RWPE1 (cell line): ENCODE measurements around the gene HS6ST2.

Experiments used
- CTCF ChIA-PET: fragments of 350-600 bp; sonication (Branson Sonifier 250); formaldehyde crosslinking; extraction: SDS; loops from one replicate; lab custom pipeline; 2021; lab: Yijun Ruan, JAX
- POLR2A ChIA-PET: fragments of 400-600 bp; formaldehyde crosslinking; extraction: SDS; loops from one replicate; lab custom pipeline; 2020; ENCODE audit warnings: antibody characterized with exemption; ENCODE audit not compliant: low non-redundant PET; lab: Yijun Ruan, JAX
- DNase-seq: peaks from one replicate; pipeline ENCODE4 v3.0.0; 2012; ENCODE audit warnings: low spot score
- H3K27ac ChIP-seq: fragments of 450-650 bp; 2 replicates; pipeline ENCODE4 v1.5.1; 2017
- CTCF ChIP-seq: fragments of 450-650 bp; conservative IDR thresholded peaks from 2 replicates; pipeline ENCODE4 v1.5.1; 2017; ENCODE audit warnings: low read depth, mild to moderate bottlenecking

HS6ST2 gene

GRCh38 chrX:132716006-132716405, 242.4 kb downstream of the HS6ST2 start:
- H3K27ac ChIP-seq: no peak overlapping the region
- DNase-seq: no peak
- ChIA-PET POLR2A (no interaction called here), CTCF (no interaction called here)
- TF ChIP-seq CTCF: no peak

GRCh38 chrX:132714913-132715312, 243.5 kb downstream of the HS6ST2 start:
- ChIA-PET CTCF (interaction anchor here (1.2 kb wide), 1 partner anchor 79 kb away, joined by 4 read pairs; no protein-coding TSS in a partner anchor), POLR2A (no interaction called here)
- TF ChIP-seq CTCF: no peak
- no peak overlapping the region for H3K27ac ChIP-seq
- no peak for DNase-seq

GRCh38 chrX:132712350-132712749, 246.1 kb downstream of the HS6ST2 start:
- CTCF ChIA-PET: no interaction called here
- TF ChIP-seq CTCF: no peak
- no peak for DNase-seq
- H3K27ac ChIP-seq: no peak overlapping the region
- POLR2A ChIA-PET: no interaction called here

- POLR2A ChIA-PET: no interaction called here
- no peak for DNase-seq
- CTCF ChIA-PET: no interaction called here
- H3K27ac ChIP-seq: no peak overlapping the region
- no peak for TF ChIP-seq CTCF
These were observed 247.7 kb downstream of the HS6ST2 start for GRCh38 chrX:132710656-132711155.

DNA sequence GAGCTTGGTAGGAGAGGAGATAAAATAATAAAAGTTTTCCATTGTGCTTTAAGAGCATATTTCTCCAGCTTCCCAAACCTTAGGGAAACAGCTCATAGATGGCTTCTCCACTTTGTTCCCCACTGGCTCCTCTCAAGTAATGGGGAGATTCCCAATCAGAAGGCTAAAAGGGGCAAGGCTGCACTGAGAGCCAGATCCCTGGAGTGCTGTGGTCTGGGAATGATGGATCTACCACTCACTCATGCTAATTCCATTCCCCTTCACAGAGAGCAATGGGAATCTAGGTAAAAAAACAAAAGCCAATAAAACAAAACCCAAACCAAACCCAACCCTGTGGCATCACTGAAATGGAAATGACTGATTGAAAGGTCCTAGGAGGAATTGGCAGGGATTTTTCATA, 249.9 kb downstream of the HS6ST2 start:
- no peak for TF ChIP-seq CTCF
- POLR2A ChIA-PET: no interaction called here
- no peak for DNase-seq
- H3K27ac ChIP-seq: no peak overlapping the region
- CTCF ChIA-PET: no interaction called here

GRCh38 chrX:132704769-132705168, 253.7 kb downstream of the HS6ST2 start:
- no peak for TF ChIP-seq CTCF
- ChIA-PET CTCF (interaction anchor here (0.6 kb wide), 1 partner anchor 289 kb away, joined by 5 read pairs; no protein-coding TSS in a partner anchor), POLR2A (no interaction called here)
- no peak for DNase-seq
- H3K27ac ChIP-seq: no peak overlapping the region

DNA sequence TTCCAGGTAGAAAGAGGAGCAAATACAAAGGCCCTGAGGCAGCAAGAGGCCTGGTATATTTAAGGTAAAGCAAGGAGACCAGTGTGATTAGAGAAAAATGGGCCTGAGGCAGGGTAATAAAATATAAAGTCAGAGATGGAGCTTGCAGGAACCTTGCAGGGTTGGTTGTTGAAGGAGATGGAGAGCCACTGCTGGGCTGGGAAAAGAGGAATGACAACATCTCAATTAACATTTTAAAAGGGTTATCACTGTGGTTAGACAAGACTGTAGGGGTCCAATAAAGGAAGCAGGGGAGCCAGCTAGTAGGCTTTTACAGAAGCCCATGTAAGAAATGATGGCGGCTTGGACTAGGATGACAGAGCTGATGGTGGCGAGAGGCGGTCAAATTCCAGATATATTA, 264.0 kb downstream of the HS6ST2 start:
- H3K27ac ChIP-seq: no peak overlapping the region
- POLR2A ChIA-PET: no interaction called here
- TF ChIP-seq CTCF: no peak
- DNase-seq: no peak
- CTCF ChIA-PET: no interaction called here
